Measurements from ENCODE around the gene SLC25A1.

SLC25A1 gene

DNA sequence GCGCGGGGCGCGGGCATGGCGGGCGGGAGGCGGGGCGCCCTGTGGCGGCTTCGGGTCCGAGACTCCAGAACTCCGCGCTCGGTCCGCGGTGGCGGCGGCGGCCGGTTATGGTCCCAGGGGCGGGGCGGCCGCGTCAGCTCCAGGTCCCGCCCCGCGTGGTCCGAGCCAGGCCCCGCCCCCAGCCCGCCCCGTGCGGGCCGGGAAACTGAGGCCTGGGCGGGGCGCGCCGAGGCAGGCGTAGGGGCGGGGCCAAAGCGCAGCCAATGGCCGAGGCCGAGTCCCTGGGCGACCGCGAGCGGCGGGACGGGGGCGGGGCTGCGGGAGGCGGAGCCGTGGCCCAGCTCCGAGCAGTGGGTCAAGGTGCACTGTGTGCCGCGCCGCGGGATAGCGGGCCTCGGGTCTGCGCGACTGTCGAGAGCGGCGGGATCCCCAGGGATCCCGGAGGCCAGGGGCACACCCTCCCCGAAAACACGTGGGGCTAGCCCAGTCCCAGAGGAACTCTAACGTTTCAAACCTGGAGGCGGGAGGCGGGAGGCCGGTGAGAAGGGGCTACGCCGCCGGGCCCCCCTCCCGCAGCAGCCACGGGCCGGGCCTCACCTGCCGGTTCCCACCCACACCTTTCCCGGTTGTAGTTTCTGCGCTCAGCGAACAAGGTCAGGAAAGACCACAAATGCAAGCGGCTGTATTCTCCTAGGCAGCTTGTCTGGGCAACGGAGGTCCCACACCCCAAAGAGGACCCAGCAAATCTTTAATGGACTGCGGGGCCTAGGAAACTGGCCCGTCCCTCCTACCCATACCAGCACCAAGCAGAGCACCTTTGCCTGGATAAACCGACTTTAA lies at the start of gene SLC25A1:
SLC25A1 (minus strand) TSS at position 80 of the 840 bp plus-strand sequence; CDS start at position 17, 63 bp downstream.
- DNase-seq: peak; percentile 64

DNA sequence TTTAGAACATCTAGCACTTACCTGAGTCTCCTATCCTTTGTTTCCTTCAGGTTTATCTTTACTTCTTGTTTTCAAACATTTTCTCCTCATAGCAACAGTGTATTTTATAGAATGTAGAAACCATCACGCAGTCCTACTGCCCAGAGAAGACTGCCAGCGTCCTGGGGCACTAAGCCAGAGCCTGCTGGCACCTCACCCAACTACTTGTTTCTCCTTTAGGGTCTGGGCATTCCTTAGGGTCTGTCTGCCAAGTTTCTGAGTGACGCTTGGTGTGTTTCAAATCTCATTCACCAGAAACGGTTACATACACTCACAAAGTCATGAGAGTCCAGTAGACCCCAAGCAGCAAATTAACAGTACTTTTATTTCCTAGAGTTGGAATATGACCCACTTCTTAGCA lies 49.6 kb upstream of the SLC25A1 start:
- DNase-seq: no peak

DNA sequence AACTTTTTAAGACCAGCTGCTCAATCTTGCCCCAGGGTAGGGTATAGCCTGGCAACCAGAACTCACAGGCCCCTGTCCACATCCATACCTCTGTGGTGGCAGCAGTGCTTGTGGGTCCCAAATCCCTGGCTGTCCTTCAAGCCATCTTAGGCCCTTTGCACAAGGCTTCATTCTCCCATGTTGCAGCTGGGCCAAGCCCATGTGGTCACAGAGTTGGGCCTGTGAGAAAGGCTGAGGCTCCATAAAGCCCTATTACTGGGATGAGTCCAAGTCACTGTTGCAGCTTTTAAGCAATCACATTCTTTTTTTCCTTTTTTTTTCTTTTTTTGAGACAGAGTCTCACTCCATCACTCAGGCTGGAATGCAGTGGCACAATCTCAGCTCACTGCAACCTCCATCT lies 47.9 kb upstream of the SLC25A1 start:
- DNase-seq: no peak

DNA sequence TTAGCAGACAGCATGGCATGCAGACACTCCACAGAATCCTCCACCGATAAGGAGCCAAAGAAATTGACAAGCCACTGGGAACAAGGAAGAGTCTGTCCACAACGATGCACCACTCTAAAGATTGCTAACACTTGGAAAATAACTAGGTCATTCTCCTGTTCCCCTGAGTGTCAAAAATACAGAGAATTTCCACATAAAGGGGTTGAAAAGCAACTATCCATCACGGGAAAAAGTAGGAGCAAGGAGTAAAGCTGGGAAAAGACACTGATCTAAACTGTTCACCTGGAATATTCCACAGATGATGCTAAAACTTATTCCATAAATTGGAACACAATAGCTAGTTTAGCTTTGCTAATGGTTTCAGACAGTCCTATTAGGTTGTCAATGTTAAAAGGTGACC lies 47.0 kb upstream of the SLC25A1 start:
- DNase-seq: no peak

DNA sequence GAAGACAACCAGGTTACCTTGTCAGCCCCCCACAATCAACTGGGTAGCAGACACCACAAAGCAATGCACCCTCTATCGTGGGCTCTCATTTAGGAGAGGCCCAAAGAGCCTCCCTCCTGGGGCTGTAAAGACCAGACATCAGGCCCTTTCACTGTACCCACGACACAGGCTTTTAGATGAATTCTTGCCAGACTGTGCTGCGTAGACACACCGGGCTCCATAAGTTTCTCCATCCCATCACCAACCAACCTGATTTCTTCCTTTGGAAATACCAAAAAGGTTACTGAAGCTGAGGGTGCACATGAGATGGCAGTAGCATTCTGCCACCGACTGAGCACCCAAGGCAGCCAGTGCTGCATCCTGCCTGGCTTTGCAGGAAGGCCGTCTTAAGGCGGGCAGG lies 46.4 kb upstream of the SLC25A1 start:
- no peak for DNase-seq

DNA sequence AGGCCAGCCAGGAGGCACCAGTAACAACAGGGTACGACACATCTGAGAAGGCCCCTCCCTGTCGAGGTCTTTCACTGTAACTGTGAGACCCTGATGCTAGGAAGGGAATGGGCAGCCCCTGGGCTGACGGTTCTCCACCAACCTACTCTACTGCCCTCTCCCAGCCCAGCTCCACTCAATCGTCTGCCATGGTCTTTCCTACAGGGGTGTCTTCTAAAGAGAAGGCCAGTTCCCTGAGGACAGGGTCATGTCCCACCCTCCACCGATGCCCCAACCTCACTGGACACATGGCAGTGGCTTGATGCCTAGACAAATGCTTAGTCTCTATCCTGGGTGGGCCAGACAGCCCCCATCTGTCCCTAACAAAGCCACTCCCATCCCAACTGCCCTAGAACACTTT lies 46.0 kb upstream of the SLC25A1 start:
- DNase-seq: no peak

DNA sequence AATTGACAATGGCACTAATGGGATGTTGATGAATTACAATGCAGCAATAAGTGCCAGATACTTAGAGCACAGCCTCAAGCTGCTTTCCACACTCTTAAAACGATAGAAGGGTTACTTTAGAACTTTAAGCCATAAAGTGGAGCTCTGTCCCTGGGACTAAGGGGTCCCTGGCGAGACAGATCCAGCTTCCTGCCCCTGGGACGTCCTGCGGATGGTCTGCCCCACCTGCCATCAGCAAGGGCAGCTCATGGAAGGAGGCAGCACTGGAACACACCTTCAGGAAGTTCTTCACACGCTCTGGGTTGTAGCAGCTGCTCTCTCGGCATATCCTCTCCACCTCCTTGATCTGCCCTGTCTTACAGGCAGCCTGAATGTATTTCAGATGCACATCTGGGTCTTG lies 45.1 kb upstream of the SLC25A1 start:
- DNase-seq: no peak

DNA sequence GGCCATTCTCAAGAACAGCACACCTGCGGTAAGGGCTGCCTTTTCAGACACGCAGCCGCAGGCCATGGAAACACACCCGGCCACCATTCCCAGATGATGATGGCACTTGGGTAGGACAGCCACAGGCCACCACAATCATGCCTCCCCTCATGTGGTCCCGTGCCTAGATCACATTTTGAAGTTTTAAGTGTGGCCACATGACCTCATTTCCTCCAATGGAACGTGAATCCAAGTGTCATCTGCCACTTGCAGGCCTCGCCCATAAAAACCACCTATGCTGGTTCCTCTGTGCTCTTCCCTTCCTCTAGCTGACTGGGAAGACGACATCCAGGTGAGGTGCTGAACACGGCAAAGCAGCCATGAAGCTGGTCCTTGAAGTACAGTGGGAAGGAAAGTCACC lies 44.6 kb upstream of the SLC25A1 start:
- DNase-seq: no peak

DNA sequence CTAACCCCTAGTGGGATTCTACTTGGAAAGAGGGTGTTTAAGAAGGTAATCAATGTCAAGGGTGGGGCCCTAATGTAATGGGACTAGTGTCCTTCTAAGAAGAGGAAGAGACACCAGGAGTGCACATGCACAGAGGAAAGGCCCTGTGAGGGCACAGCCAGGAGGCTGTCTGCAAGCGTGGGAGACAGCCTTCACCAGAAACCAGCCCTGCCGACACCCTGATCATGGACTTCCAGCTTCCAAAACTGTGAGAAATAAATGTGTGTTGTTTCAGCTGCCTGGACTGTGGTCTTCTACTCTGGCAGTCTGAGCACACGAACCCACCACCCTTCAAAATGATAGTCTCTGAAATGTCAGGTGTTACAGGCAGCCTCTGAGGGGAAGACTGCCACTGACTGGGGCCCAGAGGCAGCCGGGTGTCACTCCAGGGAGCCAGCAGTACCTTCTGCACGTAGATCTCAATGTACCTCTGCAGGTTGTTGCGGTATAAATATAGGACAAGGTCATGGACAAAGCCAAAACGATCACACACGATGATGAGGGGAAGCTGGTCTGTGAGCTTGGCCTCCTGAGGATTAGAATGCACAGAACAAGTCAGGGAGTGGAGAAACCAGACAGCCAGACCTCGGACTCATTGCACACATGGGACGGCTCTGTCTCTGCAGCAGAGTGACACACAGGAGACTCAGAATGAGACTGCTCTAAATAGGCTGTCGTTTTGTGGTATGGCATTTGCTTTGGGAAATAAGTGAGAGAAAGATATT lies 43.9 kb upstream of the SLC25A1 start:
- no peak for DNase-seq

DNA sequence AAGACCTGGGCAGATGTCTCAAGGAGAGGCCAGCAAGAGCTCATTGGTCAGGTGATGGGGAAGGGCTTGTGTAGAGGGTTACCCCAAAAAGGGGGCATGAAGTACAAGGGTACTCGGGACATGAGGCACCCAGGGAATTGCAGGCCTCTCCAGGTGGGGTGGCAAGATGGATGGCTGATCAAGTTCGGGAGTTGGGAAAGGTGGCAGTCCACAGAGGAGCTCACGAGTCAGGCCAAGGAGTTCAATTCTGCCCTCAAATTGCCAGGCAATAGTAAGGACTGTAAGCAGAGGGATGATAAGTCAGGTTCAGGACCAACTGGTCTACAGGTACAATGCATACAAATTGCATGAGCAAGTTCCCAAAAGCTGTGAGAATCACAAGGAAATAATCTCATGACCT lies 42.3 kb upstream of the SLC25A1 start:
- no peak for DNase-seq

DNA sequence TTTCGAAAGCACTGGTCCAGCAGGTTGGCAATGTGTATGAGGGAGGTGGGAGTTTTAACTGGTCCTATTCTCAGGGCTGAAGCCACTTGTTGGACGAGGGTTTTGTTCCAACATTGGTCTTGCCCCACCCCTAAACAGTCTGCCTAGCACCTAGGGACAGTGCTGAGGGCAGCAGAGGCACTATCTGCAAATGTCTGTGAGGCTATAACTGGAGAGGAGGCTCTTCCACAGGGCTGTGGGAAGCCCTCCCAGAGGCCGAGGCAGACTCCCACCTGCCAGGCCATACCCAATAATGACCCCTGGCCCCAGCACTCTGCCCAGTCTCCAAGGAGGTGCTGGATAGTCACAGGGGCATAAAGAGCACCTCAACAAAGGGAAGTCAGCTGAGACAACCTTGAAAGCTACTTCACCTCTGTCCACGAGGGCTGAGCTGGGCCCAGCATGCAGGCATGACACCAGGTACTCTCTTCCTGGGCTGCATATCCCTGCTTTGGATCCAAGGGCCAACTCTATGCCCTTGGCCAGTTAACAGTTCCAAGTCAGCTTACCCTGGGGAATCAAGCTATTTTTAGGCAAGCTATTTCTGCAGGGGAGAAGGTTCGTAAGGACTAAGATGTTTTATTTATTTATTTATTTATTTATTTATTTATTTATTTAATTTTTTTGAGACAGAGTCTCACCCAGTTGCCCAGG lies 40.2 kb upstream of the SLC25A1 start:
- no peak for DNase-seq

DNA sequence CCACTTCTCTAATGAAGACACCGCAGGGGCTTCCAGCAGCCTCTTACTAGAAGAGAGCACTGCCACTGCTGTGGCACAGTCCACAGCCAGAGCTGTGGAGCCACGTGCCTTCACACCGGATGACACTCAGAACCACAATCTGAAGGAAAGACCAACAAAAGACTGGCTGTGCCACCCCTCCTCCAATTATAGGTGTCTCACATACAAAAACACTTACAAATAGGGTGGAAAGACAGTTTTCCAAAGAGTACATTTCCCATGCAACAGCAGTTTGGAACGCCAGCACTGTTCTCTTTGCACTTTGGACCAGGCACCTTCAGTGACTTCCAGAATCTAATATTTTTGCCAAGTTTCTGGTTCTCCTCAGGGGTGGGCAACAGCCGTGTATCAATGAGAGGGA lies 38.0 kb upstream of the SLC25A1 start:
- DNase-seq: no peak

DNA sequence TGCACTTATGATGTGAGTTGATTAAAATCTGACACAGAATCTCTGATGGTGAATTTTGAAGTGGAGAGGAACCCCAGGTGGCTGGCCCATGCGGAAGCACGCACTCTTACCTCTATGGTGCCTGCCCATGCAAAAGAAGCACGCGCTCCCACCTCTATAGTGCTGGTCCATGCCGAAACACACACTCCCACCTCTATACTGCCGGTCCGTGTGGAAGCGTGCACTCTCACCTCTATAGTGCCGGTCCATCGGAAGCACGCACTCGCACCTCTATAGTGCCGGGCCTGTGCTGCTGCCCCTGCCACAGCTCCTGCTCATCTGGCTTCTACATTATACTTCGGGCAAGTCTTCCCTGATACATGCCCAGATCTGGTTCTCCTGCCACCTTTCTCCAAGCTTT lies 36.8 kb upstream of the SLC25A1 start:
- no peak for DNase-seq

DNA sequence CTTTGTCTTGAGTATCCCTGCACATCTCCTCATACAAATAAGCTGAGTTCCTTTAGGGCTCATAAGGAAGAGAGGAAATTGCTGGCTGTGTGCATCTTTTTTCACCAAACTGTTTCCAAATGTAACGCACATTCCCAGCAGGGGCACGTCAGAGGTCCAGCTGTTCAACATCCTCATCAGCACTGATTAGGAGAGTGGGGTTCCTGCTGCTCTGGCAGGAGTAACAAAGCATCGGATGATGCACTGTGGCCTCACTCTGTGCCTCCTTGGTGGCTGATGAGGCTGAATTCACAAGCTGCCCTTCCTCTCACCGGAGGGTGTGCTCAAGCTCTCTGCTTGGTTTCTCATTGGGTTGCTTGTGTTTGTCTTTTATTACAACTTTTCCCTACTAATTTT lies 35.5 kb upstream of the SLC25A1 start:
- DNase-seq: no peak

DNA sequence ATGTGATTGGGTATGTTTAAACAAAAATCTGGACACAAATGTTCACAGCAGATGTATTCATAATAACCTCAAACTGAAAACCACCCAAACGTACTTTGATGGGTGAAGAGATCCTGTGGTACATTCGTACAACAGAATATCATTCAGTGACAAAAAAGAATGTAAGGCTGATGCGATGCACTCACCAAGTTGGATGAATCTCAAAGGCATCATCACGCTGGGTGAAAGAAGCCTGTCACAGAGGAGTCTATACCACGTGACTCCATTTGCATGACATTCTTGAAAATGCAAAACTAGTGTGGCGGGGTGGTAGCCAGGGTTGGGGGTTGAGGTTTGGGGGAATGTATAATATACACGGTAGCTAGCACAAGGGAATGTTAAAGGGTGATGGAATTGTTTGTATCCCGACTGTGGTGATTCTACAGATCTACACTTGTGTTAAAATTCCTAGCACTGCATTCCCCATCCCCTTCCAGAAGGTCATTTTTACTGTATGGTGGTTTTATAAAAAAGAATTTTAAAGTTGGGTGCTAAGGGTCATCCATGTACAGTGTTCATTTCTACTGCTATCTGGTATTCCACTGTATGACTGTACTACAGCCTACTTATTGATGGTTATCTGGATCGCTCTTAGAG lies 35.0 kb upstream of the SLC25A1 start:
- no peak for DNase-seq

DNA sequence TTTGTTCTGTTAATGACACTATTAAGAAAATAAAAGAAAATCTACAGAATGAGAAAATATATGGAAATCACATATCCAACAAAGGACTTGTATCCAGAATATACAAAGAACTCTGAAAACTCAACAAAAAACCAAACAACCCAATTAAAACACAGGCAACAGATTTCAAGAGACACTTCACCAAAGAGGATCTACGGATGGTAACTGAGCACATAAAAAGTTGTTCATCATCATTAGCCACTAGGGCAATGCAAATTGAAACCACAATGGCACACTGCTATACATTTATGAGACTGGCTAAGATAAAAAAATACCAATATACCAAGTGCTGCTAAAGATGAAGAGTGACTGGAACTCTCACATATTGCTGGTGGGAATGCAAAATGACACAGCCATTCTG lies 34.5 kb upstream of the SLC25A1 start:
- DNase-seq: no peak

DNA sequence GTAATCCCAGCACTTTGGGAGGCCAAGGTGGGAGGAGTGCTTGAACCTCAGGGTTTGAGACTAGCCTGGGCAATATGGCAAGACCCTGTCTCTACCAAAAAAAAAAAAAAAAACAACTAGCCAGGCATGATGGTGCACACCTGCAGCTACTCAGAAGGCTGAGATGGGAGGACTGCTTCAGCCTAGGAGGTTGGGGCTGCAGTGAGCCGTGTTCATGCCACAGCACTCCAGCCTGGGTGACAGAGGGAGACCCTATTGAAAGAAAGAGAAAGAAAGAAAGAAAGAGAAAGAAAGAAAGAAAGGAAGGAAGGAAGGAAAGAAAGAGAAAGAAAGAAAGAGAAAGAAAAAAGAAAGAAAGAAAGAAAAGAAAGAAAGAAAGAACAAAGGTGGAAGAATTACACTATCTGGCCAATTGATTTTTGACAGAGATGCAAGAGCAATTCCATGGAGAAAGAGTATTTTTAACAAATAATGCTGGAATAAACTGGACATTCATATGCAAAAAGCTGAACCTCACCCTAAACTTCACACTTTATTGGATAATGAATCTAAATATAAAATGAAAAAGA lies 33.9 kb upstream of the SLC25A1 start:
- no peak for DNase-seq

DNA sequence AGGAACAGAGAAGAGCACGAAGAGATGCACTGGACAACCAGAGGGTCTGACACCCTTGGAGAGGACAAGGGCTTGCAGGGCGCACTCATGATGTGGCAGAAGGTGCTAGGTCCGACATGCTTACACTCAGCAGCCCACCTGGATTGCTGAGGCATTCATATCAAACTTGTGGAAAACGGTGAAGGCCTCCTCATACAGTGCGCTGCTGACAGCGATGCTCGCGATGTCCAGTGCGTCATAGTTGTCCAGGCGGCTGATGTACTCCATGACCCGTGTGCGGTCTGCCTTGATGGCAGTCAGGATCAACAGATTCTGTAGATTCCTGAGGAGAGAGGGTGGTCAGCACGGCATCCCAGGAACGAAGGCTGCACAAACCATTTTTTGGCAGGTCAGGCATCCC lies 31.7 kb upstream of the SLC25A1 start:
- no peak for DNase-seq

DNA sequence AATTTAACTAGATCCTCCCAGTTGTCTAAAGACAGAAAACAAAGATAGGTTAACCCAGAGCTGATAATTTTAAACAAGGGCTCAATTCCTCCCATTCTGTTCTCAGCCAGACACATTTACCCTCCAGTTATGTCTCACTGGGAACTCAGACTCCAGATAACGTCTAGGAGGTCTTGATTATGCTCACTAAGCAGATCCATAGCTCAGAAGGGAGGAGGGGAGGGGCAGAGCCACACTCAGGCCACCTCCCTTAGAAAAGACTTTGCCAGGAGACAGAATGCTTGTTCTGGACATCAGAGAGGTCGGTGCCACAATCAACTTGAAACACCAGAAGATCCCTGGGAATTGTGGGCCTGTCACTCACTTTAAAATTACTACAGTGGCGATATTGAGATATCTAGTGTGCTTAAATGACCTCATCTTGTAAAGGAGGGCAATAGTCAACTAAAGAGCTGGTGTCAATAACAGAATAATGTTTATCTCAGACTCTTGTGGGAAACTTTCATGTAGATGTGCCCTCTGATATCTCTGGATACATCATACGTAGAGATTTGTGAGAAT lies 29.8 kb upstream of the SLC25A1 start:
- DNase-seq: no peak

DNA sequence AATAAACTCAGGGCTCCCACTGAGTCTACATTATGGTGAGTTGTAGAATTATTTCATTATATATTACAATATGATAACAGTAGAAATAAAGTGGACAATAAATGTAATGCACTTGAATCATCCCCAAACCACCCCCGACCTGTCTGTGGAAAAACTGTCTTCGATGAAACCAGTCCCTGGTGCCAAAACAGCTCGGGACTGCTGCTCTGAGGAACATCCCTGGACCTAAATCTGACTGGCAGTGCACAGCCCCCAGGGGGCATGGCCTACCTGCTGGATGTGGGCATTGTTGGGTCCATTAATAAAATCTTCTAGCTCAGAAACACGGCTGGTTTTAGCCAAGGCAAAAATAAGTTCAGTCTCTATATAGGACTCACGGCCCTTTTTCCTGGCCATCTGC lies 29.3 kb upstream of the SLC25A1 start:
- DNase-seq: no peak

DNA sequence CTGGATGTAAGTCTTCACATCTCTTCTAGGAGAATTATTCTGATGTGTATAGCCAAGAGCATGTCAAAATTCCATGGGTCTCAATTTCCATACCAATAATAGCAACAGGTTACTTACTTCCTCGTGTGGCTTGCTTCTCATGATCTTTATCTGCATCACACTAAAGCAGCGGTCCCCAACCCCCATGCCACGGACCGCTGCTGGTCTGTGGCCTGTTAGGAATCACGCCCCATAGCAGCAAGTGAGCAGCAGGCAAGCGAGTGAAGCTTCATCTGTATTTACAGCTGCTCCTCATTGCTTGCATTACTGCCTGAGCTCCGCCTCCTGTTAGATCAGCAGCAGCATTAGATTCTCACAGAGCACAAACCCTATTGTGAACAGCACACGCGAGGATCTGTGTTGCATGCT lies 28.9 kb upstream of the SLC25A1 start:
- DNase-seq: no peak

DNA sequence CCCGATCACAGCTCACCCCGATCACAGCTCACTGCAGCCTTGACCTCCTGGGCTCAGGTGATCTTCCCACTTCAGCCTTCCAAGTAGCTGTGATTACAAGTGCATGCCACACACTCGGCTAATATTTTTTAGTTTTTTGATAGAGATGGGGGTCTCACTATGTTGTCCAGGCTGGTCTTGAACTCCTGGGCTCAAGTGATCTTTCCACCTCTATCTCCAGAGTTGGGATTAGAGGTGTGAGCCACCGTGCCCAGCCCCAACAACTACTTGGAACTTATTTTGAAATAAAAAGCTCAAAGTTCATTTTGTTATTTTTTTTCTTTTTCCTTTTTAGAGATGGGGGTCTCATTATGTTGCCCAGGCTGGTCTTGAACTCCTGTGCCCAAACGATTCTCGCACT lies 27.8 kb upstream of the SLC25A1 start:
- DNase-seq: no peak

DNA sequence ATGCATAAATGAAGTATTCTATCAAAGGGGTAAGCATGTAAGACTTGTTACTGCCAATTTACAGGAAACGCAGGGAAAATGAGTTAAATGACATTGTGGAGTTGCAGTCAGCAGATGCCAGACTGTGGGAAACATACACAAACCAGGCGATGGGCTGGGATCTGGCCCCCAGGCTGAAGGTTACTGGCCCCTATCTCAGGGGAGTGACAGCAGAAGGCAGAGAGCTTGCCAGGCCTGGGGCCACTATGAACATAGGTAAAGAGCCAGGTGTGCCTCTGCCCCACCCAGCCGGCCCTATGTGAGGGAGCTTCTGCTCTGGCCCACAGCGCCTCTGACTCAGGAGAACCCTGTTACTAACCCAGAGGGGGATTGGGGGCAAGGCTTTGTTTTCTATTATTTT lies 26.1 kb upstream of the SLC25A1 start:
- DNase-seq: no peak
